Fibroblast of mammary gland (primary cell): Measurements from ENCODE around the gene MICAL2.

Experiments
- DNase-seq: peaks from one replicate; pipeline ENCODE4 v3.0.0-alpha.2; 2010; ENCODE audit warnings: low read depth
- H3K4me3 ChIP-seq: 2 replicates; pipeline ENCODE4 v1.5.1; 2011; ENCODE audit warnings: low read depth, mild to moderate bottlenecking, low read length, moderate library complexity; ENCODE audit not compliant: control insufficient read depth
- CTCF ChIP-seq: conservative IDR thresholded peaks from 2 replicates; pipeline ENCODE4 v1.5.1; 2011; ENCODE audit warnings: low read depth, low read length, inconsistent platforms; ENCODE audit not compliant: control insufficient read depth, insufficient read depth

Gene MICAL2

GRCh38 chr11:12088047-12088481 is 22.3 kb upstream of the MICAL2 start:
- DNase-seq, result peak; percentile 82
- no peak overlapping the region for H3K4me3 ChIP-seq
- peak; percentile 20 for TF ChIP-seq CTCF

- no peak for TF ChIP-seq CTCF
- no peak overlapping the region for H3K4me3 ChIP-seq
- no peak for DNase-seq
Measured at GRCh38 chr11:12088531-12088930, 21.9 kb upstream of the MICAL2 start.

GRCh38 chr11:12089041-12089440 is 21.3 kb upstream of the MICAL2 start:
- TF ChIP-seq CTCF, result no peak
- no peak overlapping the region for H3K4me3 ChIP-seq
- no peak for DNase-seq

GRCh38 chr11:12089473-12089872 is 20.9 kb upstream of the MICAL2 start:
- peak; percentile 52 for DNase-seq
- no peak for TF ChIP-seq CTCF
- no peak overlapping the region for H3K4me3 ChIP-seq

- H3K4me3 ChIP-seq, result no peak overlapping the region
- no peak for TF ChIP-seq CTCF
- DNase-seq, result peak; percentile 78
Measured at GRCh38 chr11:12090061-12090591, 20.3 kb upstream of the MICAL2 start.

- no peak for TF ChIP-seq CTCF
- H3K4me3 ChIP-seq, result no peak overlapping the region
- DNase-seq, result no peak
Measured at GRCh38 chr11:12090761-12091258, 19.6 kb upstream of the MICAL2 start.

GRCh38 chr11:12091956-12092558 is 18.3 kb upstream of the MICAL2 start:
- no peak overlapping the region for H3K4me3 ChIP-seq
- no peak for TF ChIP-seq CTCF
- no peak for DNase-seq
